LNCaP clone FGC (cell line): ENCODE results near the gene PLCB1.

ENCODE experiments used
- DNase-seq: peaks from one replicate; pipeline ENCODE4 v3.0.0-alpha.2; 2011; ENCODE audit warnings: low read depth
- H3K4me3 ChIP-seq: 2 replicates; pipeline ENCODE4 v1.5.1; 2011; ENCODE audit warnings: mild to moderate bottlenecking, low read depth, low read length, control low read depth
- TF ChIP-seq, protein P1 (sequence below): IDR thresholded peaks from 2 replicates; pipeline ENCODE4 v1.5.1; 2012; ENCODE audit warnings: mild to moderate bottlenecking; ENCODE audit not compliant: control insufficient read depth, insufficient read depth; ENCODE audit errors: extremely low read depth

PLCB1 gene

DNA sequence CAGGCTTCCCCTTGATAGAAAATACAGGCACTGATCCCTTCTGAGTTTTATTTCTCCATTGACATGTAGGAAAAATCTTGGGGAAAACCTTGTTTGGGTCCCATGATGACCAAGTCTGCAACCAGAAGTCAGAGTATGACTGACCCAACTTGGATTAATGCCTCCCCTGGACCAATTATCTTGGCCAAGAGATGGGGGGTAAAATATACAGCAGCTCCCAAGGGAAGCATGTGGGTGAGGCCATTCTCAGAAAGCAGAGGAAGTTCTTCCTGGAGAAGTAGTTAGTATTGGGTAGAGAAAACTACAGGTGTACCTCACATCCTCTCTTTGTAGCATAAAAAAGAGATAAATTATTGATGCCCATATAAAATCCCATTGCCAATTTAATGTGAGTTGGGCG is 651.7 kb downstream of the PLCB1 start:
- TF ChIP-seq, protein P1, sequence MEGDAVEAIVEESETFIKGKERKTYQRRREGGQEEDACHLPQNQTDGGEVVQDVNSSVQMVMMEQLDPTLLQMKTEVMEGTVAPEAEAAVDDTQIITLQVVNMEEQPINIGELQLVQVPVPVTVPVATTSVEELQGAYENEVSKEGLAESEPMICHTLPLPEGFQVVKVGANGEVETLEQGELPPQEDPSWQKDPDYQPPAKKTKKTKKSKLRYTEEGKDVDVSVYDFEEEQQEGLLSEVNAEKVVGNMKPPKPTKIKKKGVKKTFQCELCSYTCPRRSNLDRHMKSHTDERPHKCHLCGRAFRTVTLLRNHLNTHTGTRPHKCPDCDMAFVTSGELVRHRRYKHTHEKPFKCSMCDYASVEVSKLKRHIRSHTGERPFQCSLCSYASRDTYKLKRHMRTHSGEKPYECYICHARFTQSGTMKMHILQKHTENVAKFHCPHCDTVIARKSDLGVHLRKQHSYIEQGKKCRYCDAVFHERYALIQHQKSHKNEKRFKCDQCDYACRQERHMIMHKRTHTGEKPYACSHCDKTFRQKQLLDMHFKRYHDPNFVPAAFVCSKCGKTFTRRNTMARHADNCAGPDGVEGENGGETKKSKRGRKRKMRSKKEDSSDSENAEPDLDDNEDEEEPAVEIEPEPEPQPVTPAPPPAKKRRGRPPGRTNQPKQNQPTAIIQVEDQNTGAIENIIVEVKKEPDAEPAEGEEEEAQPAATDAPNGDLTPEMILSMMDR: no peak

DNA sequence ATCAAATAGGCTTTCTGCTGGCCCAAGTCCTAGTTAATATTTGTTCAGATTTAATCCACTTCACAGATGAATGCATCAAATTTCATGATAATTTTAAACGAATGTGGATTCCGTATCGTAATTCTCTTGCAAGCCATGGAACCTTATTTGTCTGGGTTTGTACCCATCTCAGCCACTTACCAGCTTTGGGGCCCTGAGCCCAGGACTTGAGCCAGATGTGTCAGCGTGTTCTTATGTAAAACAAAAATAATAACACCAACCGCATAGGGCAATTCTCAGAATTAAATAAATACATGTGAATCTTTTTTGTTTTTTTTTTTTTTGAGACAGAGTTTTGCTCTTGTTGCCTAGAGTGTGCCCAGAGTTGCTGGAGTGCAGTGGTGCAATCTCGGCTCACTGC is 654.3 kb downstream of the PLCB1 start:
- TF ChIP-seq, protein P1: no peak
- no peak for DNase-seq
- H3K4me3 ChIP-seq: no peak overlapping the region

More for the DNA sequence above, 651.7 kb downstream of the PLCB1 start:
- no peak for DNase-seq
- H3K4me3 ChIP-seq: no peak overlapping the region

DNA sequence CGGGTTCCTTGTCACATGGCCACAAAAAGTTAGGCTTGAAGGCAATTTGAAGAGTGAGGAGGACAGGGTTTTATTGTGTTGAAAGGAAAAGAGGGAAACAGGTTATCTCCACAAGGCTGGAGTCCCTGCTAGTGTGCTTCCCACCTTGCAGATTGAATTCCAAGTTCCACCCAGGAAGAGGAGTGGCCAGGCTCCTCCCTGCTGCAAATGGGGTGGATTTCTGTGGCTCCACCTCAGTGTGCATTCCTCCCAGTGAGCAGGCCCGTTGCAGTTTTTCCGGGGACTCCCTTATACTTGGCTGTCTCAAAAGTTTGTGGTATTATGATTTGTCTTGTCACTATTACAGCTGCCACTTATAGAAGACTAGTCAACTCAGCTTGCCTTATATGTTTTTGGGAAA is 655.0 kb downstream of the PLCB1 start:
- H3K4me3 ChIP-seq: no peak overlapping the region
- TF ChIP-seq, protein P1: no peak
- DNase-seq: no peak

DNA sequence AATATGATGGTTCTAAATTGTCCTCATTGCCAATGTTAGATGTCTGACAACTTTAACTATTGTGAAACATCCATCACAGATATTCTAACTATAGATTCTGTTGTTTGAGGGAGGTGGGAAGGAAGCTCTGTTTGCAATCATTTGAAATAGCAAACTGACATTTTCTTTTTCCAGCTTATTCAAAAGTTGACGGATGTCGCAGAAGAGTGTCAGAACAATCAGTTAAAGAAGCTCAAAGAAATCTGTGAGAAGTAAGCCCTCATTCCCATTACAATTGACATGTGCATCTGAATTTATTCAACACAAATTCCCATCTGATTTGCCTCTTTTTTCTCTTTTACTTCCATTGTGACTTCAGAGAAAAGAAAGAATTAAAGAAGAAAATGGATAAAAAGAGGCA is 656.2 kb downstream of the PLCB1 start:
- no peak for DNase-seq
- TF ChIP-seq, protein P1: no peak
- H3K4me3 ChIP-seq: no peak overlapping the region

DNA sequence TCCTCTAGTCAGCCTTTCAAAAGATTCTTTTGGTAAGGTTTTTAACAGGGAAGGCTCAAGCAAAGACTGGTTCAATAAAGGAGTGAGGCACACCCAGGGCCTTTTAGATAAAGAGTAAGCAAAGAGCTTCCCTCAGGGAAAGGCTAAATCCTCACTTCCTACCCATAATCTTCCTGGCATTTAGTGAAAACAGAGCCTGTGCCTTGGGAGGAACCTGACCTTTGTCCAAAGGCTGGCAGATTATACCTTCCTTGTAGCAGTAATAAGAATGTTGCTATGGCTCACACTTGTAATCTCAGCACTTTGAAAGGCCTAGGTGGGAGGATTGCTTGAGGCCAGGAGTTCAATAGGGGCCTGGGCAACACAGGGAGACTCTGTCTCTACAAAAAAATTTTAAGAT is 656.8 kb downstream of the PLCB1 start:
- TF ChIP-seq, protein P1: no peak
- no peak overlapping the region for H3K4me3 ChIP-seq
- DNase-seq: no peak

DNA sequence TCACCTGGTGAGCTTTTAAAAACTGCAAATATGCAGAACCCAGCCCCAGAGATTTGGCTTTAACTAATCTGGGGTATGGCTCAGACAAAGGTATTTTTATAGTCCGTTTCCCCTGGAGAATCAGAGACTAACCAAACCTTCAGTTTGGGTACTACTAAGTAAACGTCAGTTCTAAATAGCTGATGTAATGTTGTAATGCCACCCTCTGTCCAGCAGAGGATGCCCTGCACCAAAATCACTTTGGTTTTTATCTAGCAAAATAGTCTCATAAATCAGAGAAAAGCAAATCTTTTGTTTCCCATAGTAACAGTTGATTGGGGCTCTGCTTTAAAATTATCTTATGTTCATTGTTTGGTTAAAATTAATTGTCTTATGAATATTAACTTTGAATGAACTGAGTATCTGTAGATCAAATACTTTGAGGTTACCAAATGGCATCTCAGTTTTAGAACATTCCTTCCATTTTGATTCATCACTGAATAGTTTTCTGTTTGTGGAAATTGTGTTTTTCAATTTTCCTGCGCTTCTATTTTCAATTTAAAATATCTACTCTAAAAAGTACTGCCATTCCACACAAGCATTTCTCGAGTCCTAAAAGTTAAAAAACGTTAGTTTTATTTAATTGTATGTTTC is 658.5 kb downstream of the PLCB1 start:
- TF ChIP-seq, protein P1: peak; percentile 95
- H3K4me3 ChIP-seq: no peak overlapping the region
- no peak for DNase-seq

DNA sequence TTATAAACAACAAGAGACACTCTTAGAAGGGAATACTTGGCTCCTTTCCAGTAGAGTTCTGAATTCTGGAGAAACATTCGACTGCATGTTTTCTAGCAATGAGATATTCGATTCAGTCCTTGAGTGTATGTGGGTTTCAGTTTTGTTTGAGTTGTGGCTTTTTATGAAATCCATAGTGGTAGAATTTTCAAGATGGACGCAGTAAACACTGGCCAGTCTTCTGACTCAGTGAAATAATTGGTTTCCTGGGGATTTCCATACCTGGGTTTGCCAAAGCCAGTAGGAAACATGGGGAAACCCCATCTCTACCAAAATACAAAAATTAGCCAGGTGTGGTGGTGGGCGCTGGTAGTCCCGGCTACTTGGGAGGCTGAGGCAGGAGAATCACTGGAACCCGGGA is 663.3 kb downstream of the PLCB1 start:
- H3K4me3 ChIP-seq: no peak overlapping the region
- TF ChIP-seq, protein P1: no peak
- DNase-seq: no peak
